HG02973 (cell line): ENCODE results near the gene GPX6.
A peak's percentile ranks its signal among the peaks of the same experiment; 100 is the strongest.
"Not testable (repeated sequence)": the region's sequence is repeated elsewhere in the genome, so short reads cannot be mapped to it uniquely, and the experiment has no call there.

Experiments
- ATAC-seq: cut with Tn5 transposase; IDR thresholded peaks from one replicate; pipeline ENCODE4 v1.9.1; 2021; ENCODE audit warnings: moderate library complexity; ENCODE audit not compliant: unreplicated experiment

Gene GPX6

DNA sequence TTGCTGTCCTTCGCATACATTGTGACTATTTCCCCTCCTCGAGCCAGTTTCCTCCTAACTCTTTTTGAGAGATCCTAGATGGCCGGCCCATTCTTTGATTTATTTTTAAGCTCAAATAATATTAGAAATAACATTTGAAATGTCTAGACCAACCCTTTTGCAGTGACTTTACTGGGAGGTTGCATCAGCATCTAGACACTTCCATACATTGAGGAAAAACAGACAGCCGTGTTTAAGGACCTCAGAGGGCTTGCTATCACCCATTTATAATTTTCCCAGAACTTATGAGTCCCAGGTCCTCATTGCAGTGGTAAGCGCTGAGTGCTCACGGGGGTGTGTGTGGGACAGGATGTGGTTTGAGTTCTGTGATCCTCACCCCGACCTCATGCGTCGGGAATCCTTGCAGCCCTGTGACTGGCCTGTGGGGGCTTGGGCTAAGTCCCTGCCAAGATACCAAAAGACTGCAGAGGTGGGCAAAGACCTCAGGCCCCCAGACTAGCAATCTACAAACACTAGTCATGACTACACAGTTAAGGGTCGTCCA is 10.0 kb upstream of the GPX6 start, which contains the start of gene GPX5:
GPX5 (plus strand) TSS at position 386 of the 544 bp plus-strand sequence; CDS start at position 519, 133 bp downstream.
- ATAC-seq: no peak

DNA sequence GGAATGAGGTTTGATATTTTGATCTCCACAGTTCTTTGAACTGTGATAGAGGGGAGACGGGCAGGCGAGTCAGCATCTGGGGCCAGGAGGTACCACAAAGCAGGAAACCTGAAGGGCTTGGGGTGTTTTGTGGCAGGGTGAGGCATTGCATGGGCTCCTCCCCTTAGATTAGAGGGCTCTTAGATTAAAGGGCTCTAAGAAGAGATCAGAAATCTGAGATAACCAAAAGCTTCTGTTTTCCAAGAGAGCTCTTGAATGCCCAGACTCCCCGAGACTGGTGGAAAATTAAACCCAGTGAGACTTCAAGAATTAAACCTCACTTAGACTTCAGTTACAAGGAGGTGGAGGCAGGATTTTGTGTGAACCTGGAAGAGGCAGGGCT is 7.6 kb upstream of the GPX6 start:
- ATAC-seq: no peak

DNA sequence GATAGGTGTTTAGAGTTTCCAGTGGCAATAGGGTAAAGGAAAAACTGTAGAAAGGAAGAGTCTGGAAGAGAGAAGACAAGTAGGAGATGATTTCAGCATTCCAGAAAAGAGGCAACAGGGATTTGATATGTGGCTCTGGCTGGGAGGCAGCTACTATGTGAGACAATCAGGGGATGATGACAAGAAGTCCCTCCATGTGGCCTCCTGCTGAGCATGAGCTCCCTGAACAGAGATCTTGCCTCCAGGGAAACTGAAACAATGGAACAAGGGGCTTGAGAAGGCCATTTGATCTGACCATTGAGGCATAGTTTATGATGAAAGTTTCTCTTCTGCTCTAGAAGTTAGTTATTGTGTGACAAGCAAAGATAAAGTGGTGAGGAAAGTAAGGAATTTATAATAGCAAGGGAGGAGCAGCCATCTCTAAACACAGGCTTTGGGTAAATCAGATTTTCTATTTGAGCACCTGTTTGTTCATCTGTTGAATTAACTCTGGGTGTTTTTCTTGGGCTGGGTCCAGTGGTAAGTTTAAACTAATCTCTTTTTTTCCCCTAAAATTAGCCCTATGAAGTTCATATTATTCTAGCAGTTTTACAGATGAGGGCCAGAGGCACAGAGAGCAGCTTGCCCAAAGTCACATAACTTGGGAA is 7.1 kb upstream of the GPX6 start:
- no peak for ATAC-seq

- ATAC-seq: no peak
Observed at GRCh38 chr6:28517964-28518363, 2.4 kb upstream of the GPX6 start.

- not testable (repeated sequence) for ATAC-seq
Observed at GRCh38 chr6:28512387-28512786, 3.2 kb downstream of the GPX6 start.

- ATAC-seq: no peak
Observed at GRCh38 chr6:28511628-28512300, 3.8 kb downstream of the GPX6 start.

- ATAC-seq: no peak
Observed at GRCh38 chr6:28506807-28507475, 8.7 kb downstream of the GPX6 start.

GRCh38 chr6:28505733-28506132 is 9.9 kb downstream of the GPX6 start:
- no peak for ATAC-seq

DNA sequence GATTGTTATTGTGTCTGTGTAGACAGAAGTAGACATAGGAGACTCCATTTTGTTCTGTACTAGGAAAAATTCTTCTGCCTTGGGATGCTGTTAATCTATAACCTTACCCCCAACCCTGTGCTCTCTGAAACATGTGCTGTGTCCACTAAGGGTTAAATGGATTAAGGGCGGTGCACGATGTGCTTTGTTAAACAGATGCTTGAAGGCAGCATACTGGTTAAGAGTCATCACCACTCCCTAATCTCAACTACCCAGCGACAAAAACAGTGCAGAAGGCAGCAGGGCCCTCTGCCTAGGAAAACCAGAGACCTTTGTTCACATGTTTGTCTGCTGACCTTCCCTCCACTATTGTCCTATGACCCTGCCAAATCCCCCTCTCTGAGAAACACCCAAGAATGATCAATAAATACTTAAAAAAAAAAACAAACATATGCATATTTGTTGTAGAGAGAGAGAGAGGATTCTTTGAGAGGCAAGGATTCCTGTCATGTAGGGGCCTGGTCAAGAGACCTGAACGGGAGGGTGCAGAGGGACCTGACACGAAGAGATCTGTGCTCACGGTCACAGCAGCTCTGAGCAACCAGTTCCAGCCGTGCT is 12.8 kb downstream of the GPX6 start:
- ATAC-seq: not testable (repeated sequence)

DNA sequence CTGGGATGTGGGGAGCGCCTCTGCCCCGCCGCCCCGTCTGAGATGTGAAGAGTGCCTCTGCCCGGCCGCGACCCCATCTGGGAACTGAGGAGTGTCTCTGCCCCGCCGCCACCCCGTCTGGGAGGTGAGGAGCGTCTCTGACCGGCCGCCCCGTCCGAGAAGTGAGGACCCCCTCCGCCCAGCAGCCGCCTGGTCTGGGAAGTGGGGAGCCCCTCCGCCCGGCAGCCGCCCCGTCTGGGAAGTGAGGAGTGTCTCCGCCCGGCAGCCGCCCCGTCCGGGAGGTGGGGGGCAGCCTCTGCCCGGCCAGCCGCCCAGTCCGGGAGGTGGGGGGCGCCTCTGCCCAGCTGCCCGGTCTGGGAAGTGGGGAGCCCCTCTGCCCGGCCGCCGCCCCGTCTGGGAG is 13.5 kb downstream of the GPX6 start:
- ATAC-seq: not testable (repeated sequence)

GRCh38 chr6:28501259-28501658 is 14.3 kb downstream of the GPX6 start:
- no peak for ATAC-seq

GRCh38 chr6:28497893-28498292 is 17.7 kb downstream of the GPX6 start:
- no peak for ATAC-seq

DNA sequence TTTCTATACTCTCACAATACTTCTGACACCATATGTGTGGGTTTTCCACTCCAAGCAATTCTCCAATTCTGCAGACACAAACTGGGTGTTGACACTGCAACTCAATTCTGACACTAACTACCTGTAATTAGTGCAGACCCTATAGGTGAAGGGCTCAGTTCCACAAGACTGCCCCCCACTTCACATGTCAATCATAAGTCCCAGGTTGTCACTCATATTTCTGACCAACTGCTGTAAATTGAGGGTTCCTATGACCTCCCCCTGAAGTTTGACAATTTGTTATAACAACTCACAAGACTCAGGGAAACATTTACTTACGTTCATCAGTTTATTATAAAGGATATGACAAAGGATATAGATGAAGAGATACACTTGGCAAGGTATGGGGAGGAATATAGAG is 18.3 kb downstream of the GPX6 start:
- no peak for ATAC-seq

DNA sequence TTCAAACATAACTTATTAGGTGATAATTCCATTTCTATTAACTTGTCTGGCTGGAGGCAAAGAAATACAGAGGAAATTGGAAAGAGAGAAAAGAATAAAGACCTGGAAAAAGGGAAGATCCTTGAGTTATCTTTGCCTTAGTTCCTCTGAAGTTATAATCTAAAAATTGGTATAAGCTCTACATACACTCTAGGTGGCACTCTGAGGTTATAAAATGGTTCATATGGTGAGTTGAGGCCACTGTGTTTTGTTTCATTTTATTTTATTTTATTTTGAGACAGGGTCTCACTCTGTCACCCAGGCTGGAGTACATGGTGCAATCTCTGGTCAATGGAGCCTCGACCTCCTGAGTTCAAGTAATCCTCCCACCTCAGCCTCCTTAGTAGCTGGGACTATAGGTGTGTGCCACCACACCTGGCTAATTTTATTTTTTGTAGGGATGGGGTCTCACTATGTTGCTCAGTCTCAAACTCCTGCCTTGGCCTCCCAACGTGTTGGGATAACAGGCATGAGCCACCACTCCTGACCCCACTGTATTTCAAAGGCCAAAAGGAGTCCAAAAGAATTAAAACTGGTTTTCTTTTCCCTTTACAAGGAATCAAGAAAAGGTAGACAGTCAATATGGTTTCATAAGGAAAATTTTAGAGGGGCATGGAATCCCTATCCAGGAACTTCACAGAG is 19.4 kb downstream of the GPX6 start:
- ATAC-seq: no peak

GRCh38 chr6:28491984-28492317 is 23.6 kb downstream of the GPX6 start:
- ATAC-seq: no peak

DNA sequence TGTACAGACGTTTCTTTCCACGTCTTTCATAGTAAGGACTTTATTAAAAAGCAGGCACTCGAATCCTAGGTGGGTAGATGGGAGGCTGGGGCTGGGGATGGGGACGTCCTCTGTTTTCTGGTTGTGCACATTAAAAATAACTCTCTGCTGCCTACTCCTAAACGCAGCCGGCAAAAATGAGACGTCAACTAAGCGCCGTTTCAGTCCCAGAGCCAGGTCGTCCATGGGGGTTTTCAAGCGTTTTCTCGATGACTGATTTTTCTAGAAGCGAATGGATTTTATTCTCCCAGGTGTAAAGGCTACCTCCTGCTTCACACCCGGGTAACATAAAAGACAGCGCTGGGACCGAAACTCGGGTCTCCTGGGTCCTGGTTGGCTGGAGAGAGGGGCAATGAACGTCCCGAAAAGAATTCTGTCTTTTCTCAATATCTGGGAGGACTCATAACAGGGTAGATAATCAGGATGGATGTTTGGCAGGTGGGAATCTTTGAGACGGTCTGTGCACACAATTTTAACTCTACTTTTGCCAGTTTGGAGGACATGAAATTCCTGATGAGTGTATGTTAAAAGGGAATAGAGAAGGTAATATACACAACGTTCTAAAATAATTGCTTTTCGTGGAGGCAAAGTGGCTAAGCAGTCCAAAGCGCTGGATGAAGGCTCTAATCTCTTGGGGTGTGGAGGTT is 25.2 kb downstream of the GPX6 start:
- no peak for ATAC-seq

DNA sequence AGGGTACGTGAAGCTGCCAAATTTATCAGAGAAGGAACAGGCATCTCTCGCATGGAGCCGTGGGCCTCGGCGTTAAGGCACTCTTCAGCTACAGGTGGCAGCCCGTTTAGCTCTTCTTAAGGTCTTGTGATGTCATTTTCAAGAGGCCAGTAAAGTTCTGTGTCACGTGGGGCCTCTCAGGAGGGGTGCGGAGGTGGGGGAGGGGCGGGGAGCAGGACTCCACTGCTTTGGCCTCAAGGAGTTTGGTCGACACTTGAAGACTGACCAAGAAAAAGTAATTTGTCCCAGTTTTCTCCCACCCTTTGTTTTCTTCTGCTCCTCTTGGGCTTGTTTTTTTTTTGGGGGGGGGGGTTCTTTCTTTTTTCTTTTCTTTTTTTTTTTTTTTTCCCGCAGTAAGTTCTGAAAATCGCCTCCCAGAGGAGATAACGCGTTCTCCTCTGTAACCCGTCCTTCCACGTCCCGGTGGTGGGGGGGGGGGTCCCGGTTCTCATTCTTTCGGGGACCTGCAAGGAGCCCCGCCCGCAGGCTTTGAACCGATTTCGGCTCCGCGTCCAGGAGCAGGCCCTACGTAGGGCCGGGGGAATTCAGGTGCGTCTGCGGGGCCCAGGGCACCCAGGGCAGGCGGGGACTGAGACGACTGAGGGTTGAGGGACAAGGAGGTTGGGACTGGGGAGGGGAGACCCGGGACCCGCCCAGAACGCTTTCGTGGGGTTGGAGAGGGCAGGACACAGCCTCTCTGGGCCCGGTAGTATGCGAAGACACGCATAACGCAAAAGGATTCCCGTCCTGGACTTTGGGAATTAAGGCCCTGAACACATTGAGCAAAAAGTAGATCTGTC is 26.0 kb downstream of the GPX6 start:
- peak; percentile 83 for ATAC-seq

DNA sequence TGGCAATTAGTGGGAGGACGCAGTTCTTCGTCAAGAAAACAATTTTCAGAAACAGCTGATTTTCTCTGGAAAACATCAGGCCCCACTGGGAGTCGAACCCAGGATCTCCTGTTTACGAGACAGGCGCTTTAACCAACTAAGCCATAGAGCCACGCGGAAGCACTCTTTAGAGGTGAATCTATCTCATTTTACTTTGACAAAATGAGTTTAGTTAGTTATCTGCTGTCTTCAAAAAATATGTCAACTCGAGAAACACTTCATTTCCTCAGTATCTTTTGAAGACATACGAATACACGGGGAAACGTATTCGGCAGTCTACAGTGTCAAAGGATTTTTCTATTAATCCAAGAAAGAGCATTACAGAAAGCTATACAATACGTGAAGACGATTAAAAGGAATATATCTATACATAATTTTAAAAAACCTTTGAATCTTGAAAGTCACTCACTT is 26.7 kb downstream of the GPX6 start:
- ATAC-seq: no peak

DNA sequence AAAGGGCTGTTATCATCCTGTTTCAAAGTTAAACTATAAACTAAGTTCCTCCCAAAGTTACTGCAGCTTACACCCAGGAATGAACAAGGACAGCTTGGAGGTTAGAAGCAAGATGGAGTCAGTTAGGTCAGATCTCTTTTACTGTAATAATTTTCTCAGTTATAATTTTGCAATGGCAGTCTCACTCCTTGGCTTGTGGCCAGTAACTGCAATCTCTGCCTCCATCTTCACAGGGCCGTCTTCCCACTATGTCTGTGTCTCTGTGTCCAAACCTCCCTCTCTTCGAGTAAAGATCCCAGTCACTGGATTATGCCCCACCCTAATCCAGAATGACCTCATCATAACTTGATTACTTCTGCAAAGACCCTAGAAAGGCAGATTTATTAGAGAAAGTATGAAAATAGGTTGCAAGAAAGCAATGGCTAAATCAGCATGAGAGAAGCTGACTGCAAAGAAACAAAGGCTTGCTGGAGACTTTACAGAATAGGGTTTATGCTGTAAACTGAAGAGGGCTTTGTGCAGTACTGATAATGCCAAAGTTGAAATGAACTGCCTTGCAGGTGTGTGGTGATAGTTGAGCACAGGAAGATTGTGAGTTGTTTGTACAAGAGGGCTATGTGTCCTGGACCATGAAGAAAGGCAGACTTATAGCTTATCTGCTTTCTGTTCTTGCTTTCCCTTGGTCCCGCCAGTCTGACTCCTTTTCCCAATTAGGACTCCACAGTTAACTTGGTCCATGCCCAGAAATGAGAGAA is 28.4 kb downstream of the GPX6 start:
- no peak for ATAC-seq
